Fibroblast of pulmonary artery (primary cell): Measurements from ENCODE around the gene ENPP7.

Experiments used
- DNase-seq: peaks from one replicate; pipeline ENCODE4 v3.0.0-alpha.2; 2010; ENCODE audit warnings: low read depth
- H3K4me3 ChIP-seq: replicated peaks from 2 replicates; pipeline ENCODE4 v1.5.1; 2011; ENCODE audit warnings: low read depth, mild to moderate bottlenecking, control low read depth, low read length, moderate library complexity
- CTCF ChIP-seq: IDR thresholded peaks from 2 replicates; pipeline ENCODE4 v1.5.1; 2011; ENCODE audit warnings: mild to moderate bottlenecking, control low read depth, low read length, inconsistent platforms; ENCODE audit errors: missing control alignments

ENPP7 gene

GRCh38 chr17:79702550-79703236 lies 28.1 kb upstream of the ENPP7 start:
- TF ChIP-seq CTCF = no peak
- DNase-seq = no peak
- H3K4me3 ChIP-seq = no peak overlapping the region

GRCh38 chr17:79704691-79705090 lies 26.1 kb upstream of the ENPP7 start:
- H3K4me3 ChIP-seq = no peak overlapping the region
- DNase-seq = no peak
- TF ChIP-seq CTCF = no peak

- DNase-seq = no peak
- TF ChIP-seq CTCF = no peak
- no peak overlapping the region for H3K4me3 ChIP-seq
Observed at GRCh38 chr17:79705674-79706073, 25.1 kb upstream of the ENPP7 start.

GRCh38 chr17:79706931-79707850 lies 23.6 kb upstream of the ENPP7 start:
- no peak for TF ChIP-seq CTCF
- no peak overlapping the region for H3K4me3 ChIP-seq
- peak; percentile 10 for DNase-seq

GRCh38 chr17:79707931-79708891 lies 22.5 kb upstream of the ENPP7 start:
- H3K4me3 ChIP-seq = no peak overlapping the region
- DNase-seq = peak; percentile 55
- TF ChIP-seq CTCF = peak; percentile 68

GRCh38 chr17:79711715-79712305 lies 18.9 kb upstream of the ENPP7 start:
- H3K4me3 ChIP-seq = no peak overlapping the region
- DNase-seq = no peak
- TF ChIP-seq CTCF = no peak
